SK-N-SH (cell line): Measurements from ENCODE around the gene ATP11A. TPM values are rescaled to one million over a fixed set of nuclear protein-coding genes. Genes with fewer than 3 reads are reported as not detected.

Experiments
- CTCF ChIA-PET: fragments of 300-600, 350-600 bp; formaldehyde crosslinking; extraction: SDS; loops from one replicate; lab custom pipeline; 2021; lab: Yijun Ruan, JAX
- POLR2A ChIA-PET: fragments of 350-600 bp; sonication (Branson Sonifier 250); formaldehyde crosslinking; extraction: SDS; loops from one replicate; lab custom pipeline; 2020; ENCODE audit warnings: antibody characterized with exemption, inconsistent platforms; lab: Yijun Ruan, JAX
- DNase-seq: peaks from one replicate; pipeline ENCODE4 v3.0.0; 2012
- H2AFZ ChIP-seq: fragments of 200-600 bp; sonication (generic); 2 replicates; pipeline ENCODE4 v1.8.1; 2016; ENCODE audit warnings: antibody characterized with exemption, mild to moderate bottlenecking, low read depth
- H3F3A ChIP-seq: fragments of 200-600 bp; sonication (generic); replicated peaks from 2 replicates; pipeline ENCODE3; 2016; ENCODE audit warnings: antibody characterized with exemption, mild to moderate bottlenecking; ENCODE audit not compliant: insufficient read depth
- H3K27ac ChIP-seq, 2 experiments: fragments of 200-500 bp in 1 of 2; fragments of 200-600 bp in 1 of 2; sonication (Bioruptor generic) in 1 of 2; sonication (generic), shearing (Covaris generic) in 1 of 2; 2 replicates each; pipeline versions ENCODE4 v1.5.1 to v1.6.1; 2014 to 2016; ENCODE audit warnings: low read depth in 2 of 2, inconsistent platforms in 1 of 2, low read length in 1 of 2, mild to moderate bottlenecking in 1 of 2, mixed read lengths in 1 of 2
- H3K27me3 ChIP-seq: fragments of 200-600 bp; sonication (generic), shearing (Covaris generic); 2 replicates; pipeline ENCODE4 v1.6.1; 2016; ENCODE audit warnings: mixed run types; ENCODE audit not compliant: insufficient read depth
- H3K36me3 ChIP-seq, 2 experiments: fragments of 200-500 bp in 1 of 2; fragments of 200-600 bp in 1 of 2; sonication (Bioruptor generic) in 1 of 2; sonication (generic) in 1 of 2; replicated peaks in 1 of 2; 2 replicates each; pipeline versions ENCODE3 to v1.5.1; 2014 to 2016; ENCODE audit warnings: low read length in 1 of 2, mild to moderate bottlenecking in 1 of 2; ENCODE audit not compliant: insufficient read depth in 2 of 2, control insufficient read depth in 1 of 2
- H3K4me1 ChIP-seq, 2 experiments: fragments of 200-500 bp in 1 of 2; fragments of 200-600 bp in 1 of 2; sonication (Bioruptor generic) in 1 of 2; sonication (generic), shearing (Covaris generic) in 1 of 2; 2 replicates each; pipeline versions ENCODE4 v1.5.1 to v1.6.1; 2014 to 2016; ENCODE audit warnings: low read depth in 1 of 2, low read length in 1 of 2, mixed run types in 1 of 2; ENCODE audit not compliant: insufficient read depth in 2 of 2, control insufficient read depth in 1 of 2
- H3K4me2 ChIP-seq: fragments of 200-600 bp; sonication (generic), shearing (Covaris generic); 2 replicates; pipeline ENCODE4 v1.6.1; 2017; ENCODE audit warnings: mixed run types
- H3K4me3 ChIP-seq, 2 experiments: fragments of 200-500 bp in 1 of 2; fragments of 200-600 bp in 1 of 2; sonication (Bioruptor generic) in 1 of 2; sonication (generic), shearing (Covaris generic) in 1 of 2; 2 replicates each; pipeline versions ENCODE4 v1.5.1 to v1.8.1; 2014 to 2016; ENCODE audit warnings: low read depth in 2 of 2, inconsistent platforms in 1 of 2, low read length in 1 of 2, mild to moderate bottlenecking in 1 of 2, mixed read lengths in 1 of 2, moderate library complexity in 1 of 2
- H3K79me2 ChIP-seq: fragments of 200-600 bp; sonication (generic); 2 replicates; pipeline ENCODE4 v1.8.1; 2017; ENCODE audit warnings: mild to moderate bottlenecking; ENCODE audit not compliant: insufficient read depth
- H3K9ac ChIP-seq: fragments of 200-600 bp; sonication (generic); 2 replicates; pipeline ENCODE4 v1.6.1; 2017; ENCODE audit warnings: mixed run types
- H3K9me2 ChIP-seq: fragments of 200-600 bp; sonication (generic); 2 replicates; pipeline ENCODE4 v1.6.1; 2017; ENCODE audit warnings: mixed run types
- H3K9me3 ChIP-seq: fragments of 200-600 bp; sonication (generic); 2 replicates; pipeline ENCODE4 v1.6.1; 2017; ENCODE audit warnings: mixed run types, mild to moderate bottlenecking, moderate library complexity
- H4K20me1 ChIP-seq: fragments of 200-600 bp; sonication (generic); 2 replicates; pipeline ENCODE4 v1.6.1; 2017; ENCODE audit warnings: mild to moderate bottlenecking, mixed run types; ENCODE audit not compliant: insufficient read depth
- CHD2 ChIP-seq: fragments of 150-350 bp; IDR thresholded peaks from 2 replicates; pipeline ENCODE4 v1.6.1; 2018; ENCODE audit warnings: low read length; ENCODE audit not compliant: partially characterized antibody
- FOXJ3 ChIP-seq: sonication (generic); formaldehyde crosslinking; IDR thresholded peaks from 2 replicates; pipeline ENCODE4 v1.5.1; 2020; ENCODE audit warnings: mild to moderate bottlenecking, missing genetic modification reagents
- FOXM1 ChIP-seq: IDR thresholded peaks from 2 replicates; pipeline ENCODE4 v1.4.0; 2012; ENCODE audit warnings: low read depth, mild to moderate bottlenecking
- JUND ChIP-seq: IDR thresholded peaks from 2 replicates; pipeline ENCODE4 v1.4.0; 2012
- MAX ChIP-seq: IDR thresholded peaks from 2 replicates; pipeline ENCODE4 v1.4.0; 2012; ENCODE audit warnings: low read depth
- MEF2A ChIP-seq: IDR thresholded peaks from 2 replicates; pipeline ENCODE4 v1.4.0; 2012; ENCODE audit warnings: low read depth, borderline replicate concordance
- NRF1 ChIP-seq: IDR thresholded peaks from 2 replicates; pipeline ENCODE4 v1.6.1; 2012; ENCODE audit warnings: low read depth, mild to moderate bottlenecking, low read length
- POLR2AphosphoS5 ChIP-seq: IDR thresholded peaks from 2 replicates; pipeline ENCODE4 v1.6.1; 2012; ENCODE audit warnings: low read depth, low read length
- RCOR1 ChIP-seq: fragments of 150-350 bp; IDR thresholded peaks from 2 replicates; pipeline ENCODE4 v1.6.1; 2017; ENCODE audit warnings: antibody characterized with exemption, low read length
- REST ChIP-seq: IDR thresholded peaks from 2 replicates; pipeline ENCODE4 v1.6.1; 2012; ENCODE audit warnings: mild to moderate bottlenecking, low read depth, low read length, moderate library complexity
- RXRA ChIP-seq: IDR thresholded peaks from 2 replicates; pipeline ENCODE4 v1.4.0; 2012; ENCODE audit warnings: low read depth, mild to moderate bottlenecking, borderline replicate concordance
- SIN3A ChIP-seq: IDR thresholded peaks from 2 replicates; pipeline ENCODE4 v1.6.1; 2012; ENCODE audit warnings: low read depth, mild to moderate bottlenecking, low read length, moderate library complexity, borderline replicate concordance
- SMC3 ChIP-seq: IDR thresholded peaks from 2 replicates; pipeline ENCODE4 v1.6.1; 2012; ENCODE audit warnings: low read depth, low read length, improper control_type of control experiment
- TEAD4 ChIP-seq: IDR thresholded peaks from 2 replicates; pipeline ENCODE4 v1.4.0; 2012; ENCODE audit warnings: mild to moderate bottlenecking, borderline replicate concordance; ENCODE audit not compliant: insufficient read depth
- USF2 ChIP-seq: fragments of 150-350 bp; IDR thresholded peaks from 2 replicates; pipeline ENCODE4 v1.6.1; 2017; ENCODE audit warnings: antibody characterized with exemption, low read length, low read depth, borderline replicate concordance
- YY1 ChIP-seq: IDR thresholded peaks from 2 replicates; pipeline ENCODE4 v1.4.0; 2012; ENCODE audit warnings: low read depth, mild to moderate bottlenecking
- WGBS: methylation state at CpG from one replicate; pipeline ENCODE4 v1.1.6; 2017; ENCODE audit warnings: low lambda C conversion rate; 5-methylcytosine and 5-hydroxymethylcytosine counted together
- polyA plus RNA-seq, 3 experiments: library from polyadenylated mRNA; depleted of rRNA; stranded (reverse); fragments of >200 nt; gene quantifications; 2 replicates each; pipeline ENCODE4 v1.2.3, GENCODE V29; 2012
- TF ChIP-seq, protein P1 (sequence below): IDR thresholded peaks from 2 replicates; pipeline ENCODE4 v1.4.0; 2012; ENCODE audit warnings: low read depth, borderline replicate concordance
- TF ChIP-seq, protein P2 (sequence below): IDR thresholded peaks from 2 replicates; pipeline ENCODE4; 2012

ATP11A gene
- polyA plus RNA-seq, 1 of the 3 experiments (the other 2 are of a cell fraction) = 4.1 TPM

GRCh38 chr13:112820318-112820717 lies 130.5 kb downstream of the ATP11A start:
- H3K9ac ChIP-seq = no peak overlapping the region
- no peak overlapping the region for H2AFZ ChIP-seq
- no peaks in the 10 kb centered on the region for H3K9me3 ChIP-seq
- no peaks in the 10 kb centered on the region for H3K9me2 ChIP-seq
- POLR2A ChIA-PET = no interaction called here
- WGBS = 94% methylated on average over 11 of the region's 11 CpGs
- H3K4me1 ChIP-seq = no peaks in the 10 kb centered on the region
- no peak for TF ChIP-seq USF2
- TF ChIP-seq MAX = no peak
- no peak for TF ChIP-seq POLR2AphosphoS5
- TF ChIP-seq REST = no peak
- TF ChIP-seq, protein P1, sequence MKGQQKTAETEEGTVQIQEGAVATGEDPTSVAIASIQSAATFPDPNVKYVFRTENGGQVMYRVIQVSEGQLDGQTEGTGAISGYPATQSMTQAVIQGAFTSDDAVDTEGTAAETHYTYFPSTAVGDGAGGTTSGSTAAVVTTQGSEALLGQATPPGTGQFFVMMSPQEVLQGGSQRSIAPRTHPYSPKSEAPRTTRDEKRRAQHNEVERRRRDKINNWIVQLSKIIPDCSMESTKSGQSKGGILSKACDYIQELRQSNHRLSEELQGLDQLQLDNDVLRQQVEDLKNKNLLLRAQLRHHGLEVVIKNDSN = no peak
- TF ChIP-seq TEAD4 = no peak
- TF ChIP-seq RXRA = no peak
- TF ChIP-seq CHD2 = no peak
- no peak for TF ChIP-seq SMC3
- TF ChIP-seq JUND = no peak
- TF ChIP-seq FOXM1 = no peak
- TF ChIP-seq YY1 = no peak
- TF ChIP-seq MEF2A = no peak
- TF ChIP-seq SIN3A = no peak
- TF ChIP-seq, protein P2, sequence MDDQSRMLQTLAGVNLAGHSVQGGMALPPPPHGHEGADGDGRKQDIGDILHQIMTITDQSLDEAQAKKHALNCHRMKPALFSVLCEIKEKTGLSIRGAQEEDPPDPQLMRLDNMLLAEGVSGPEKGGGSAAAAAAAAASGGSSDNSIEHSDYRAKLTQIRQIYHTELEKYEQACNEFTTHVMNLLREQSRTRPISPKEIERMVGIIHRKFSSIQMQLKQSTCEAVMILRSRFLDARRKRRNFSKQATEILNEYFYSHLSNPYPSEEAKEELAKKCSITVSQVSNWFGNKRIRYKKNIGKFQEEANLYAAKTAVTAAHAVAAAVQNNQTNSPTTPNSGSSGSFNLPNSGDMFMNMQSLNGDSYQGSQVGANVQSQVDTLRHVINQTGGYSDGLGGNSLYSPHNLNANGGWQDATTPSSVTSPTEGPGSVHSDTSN = no peak
- no peak for TF ChIP-seq RCOR1
- TF ChIP-seq FOXJ3 (CRISPR knock-in tag) = no peak
- TF ChIP-seq NRF1 = no peak
- H3K4me2 ChIP-seq = no peak overlapping the region
- no peaks in the 10 kb centered on the region for H3K79me2 ChIP-seq
- no peaks in the 10 kb centered on the region for H4K20me1 ChIP-seq
- CTCF ChIA-PET = no interaction called here
- H3K27me3 ChIP-seq = no peaks in the 10 kb centered on the region
- DNase-seq = no peak
- no peaks in the 10 kb centered on the region for H3F3A ChIP-seq
- H3K4me3 ChIP-seq = no peak overlapping the region
- no peak overlapping the region for H3K27ac ChIP-seq
- peaks cover 7 to 53% of the 10 kb centered on the region in 2 experiments for H3K36me3 ChIP-seq
